SK-N-SH treated with all-trans-retinoic acid at 6 μM for 48 hours (cell line): ENCODE measurements around the gene CBFB.

Experiments used
- ATAC-seq: fragments of 200-7000 bp; cut with Tn5 transposase; 3 replicates; pipeline ENCODE4 v1.9.1; 2020; ENCODE audit warnings: mild to moderate bottlenecking, moderate library complexity
- ARNTL ChIP-seq: fragments of 450-650 bp; formaldehyde crosslinking; IDR thresholded peaks from 2 replicates; pipeline ENCODE4 v1.5.0; 2020; ENCODE audit warnings: low read depth, mild to moderate bottlenecking, moderate library complexity, borderline replicate concordance
- BACH2 ChIP-seq: fragments of 250-450 bp; sonication (Bioruptor Pico); IDR thresholded peaks from 2 replicates; pipeline ENCODE4 v1.9.0; 2021; ENCODE audit warnings: mild to moderate bottlenecking, borderline replicate concordance
- CREB5 ChIP-seq: fragments of 250-450 bp; sonication (Bioruptor Pico); IDR thresholded peaks from 2 replicates; pipeline ENCODE4 v1.5.1; 2020; ENCODE audit warnings: low read depth, mild to moderate bottlenecking, moderate library complexity
- CSRNP3 ChIP-seq: fragments of 250-450 bp; sonication (Bioruptor Pico); IDR thresholded peaks from 2 replicates; pipeline ENCODE4 v1.5.1; 2021; ENCODE audit warnings: mild to moderate bottlenecking, moderate library complexity
- ESRRG ChIP-seq: fragments of 250-450 bp; sonication (Bioruptor Pico); IDR thresholded peaks from 2 replicates; pipeline ENCODE4 v1.6.1; 2021; ENCODE audit warnings: mild to moderate bottlenecking
- GLIS3 ChIP-seq: fragments of 250-450 bp; sonication (Bioruptor Pico); IDR thresholded peaks from 2 replicates; pipeline ENCODE4 v1.5.0; 2020; ENCODE audit warnings: mild to moderate bottlenecking, moderate library complexity
- ISL1 ChIP-seq: fragments of 250-450 bp; sonication (Bioruptor Pico); IDR thresholded peaks from 2 replicates; pipeline ENCODE4 v2.1.2; 2022; ENCODE audit warnings: mild to moderate bottlenecking, moderate library complexity
- OSR1 ChIP-seq: fragments of 250-450 bp; sonication (Bioruptor Pico); IDR thresholded peaks from 2 replicates; pipeline ENCODE4 v1.8.0; 2022; ENCODE audit warnings: moderate library complexity, mild to moderate bottlenecking, inconsistent platforms
- PATZ1 ChIP-seq: fragments of 250-450 bp; sonication (Bioruptor Pico); IDR thresholded peaks from 2 replicates; pipeline ENCODE4 v1.8.0; 2020; ENCODE audit warnings: mild to moderate bottlenecking, moderate library complexity, borderline replicate concordance
- POU6F1 ChIP-seq: fragments of 250-450 bp; sonication (Bioruptor Pico); IDR thresholded peaks from 2 replicates; pipeline ENCODE4 v1.8.0; 2021; ENCODE audit warnings: low read depth, mild to moderate bottlenecking, moderate library complexity, borderline replicate concordance
- RARB ChIP-seq: fragments of 250-450 bp; sonication (Bioruptor Pico); IDR thresholded peaks from 2 replicates; pipeline ENCODE4 v1.8.0; 2021; ENCODE audit warnings: mild to moderate bottlenecking, moderate library complexity
- SNAI2 ChIP-seq: fragments of 250-450 bp; sonication (Bioruptor Pico); IDR thresholded peaks from 2 replicates; pipeline ENCODE4 v1.5.0; 2020; ENCODE audit warnings: mild to moderate bottlenecking, moderate library complexity
- TCF4 ChIP-seq: fragments of 250-450 bp; sonication (Bioruptor Pico); IDR thresholded peaks from 2 replicates; pipeline ENCODE4 v1.8.0; 2021; ENCODE audit warnings: mild to moderate bottlenecking, moderate library complexity, borderline replicate concordance
- TOX ChIP-seq: fragments of 250-450 bp; sonication (Bioruptor Pico); IDR thresholded peaks from 2 replicates; pipeline ENCODE4 v1.8.0; 2021; ENCODE audit warnings: mild to moderate bottlenecking, moderate library complexity, borderline replicate concordance
- TSHZ2 ChIP-seq: fragments of 250-450 bp; sonication (Bioruptor Pico); IDR thresholded peaks from 2 replicates; pipeline ENCODE4 v1.5.0; 2020; ENCODE audit warnings: mild to moderate bottlenecking, moderate library complexity
- ZC3H10 ChIP-seq: fragments of 250-450 bp; sonication (Bioruptor Pico); IDR thresholded peaks from 2 replicates; pipeline ENCODE4 v1.5.1; 2021; ENCODE audit warnings: mild to moderate bottlenecking, moderate library complexity
- ZFP3 ChIP-seq: fragments of 250-450 bp; sonication (Bioruptor Pico); IDR thresholded peaks from 2 replicates; pipeline ENCODE4 v1.5.0; 2020; ENCODE audit warnings: mild to moderate bottlenecking, moderate library complexity
- ZFP30 ChIP-seq: fragments of 450-650 bp; formaldehyde crosslinking; IDR thresholded peaks from 2 replicates; pipeline ENCODE4 v1.5.0; 2022; ENCODE audit warnings: mild to moderate bottlenecking, moderate library complexity
- ZNF565 ChIP-seq: fragments of 450-650 bp; formaldehyde crosslinking; conservative IDR thresholded peaks from 2 replicates; pipeline ENCODE4 v1.5.0; 2020; ENCODE audit warnings: low read depth, mild to moderate bottlenecking, moderate library complexity
- ZNF70 ChIP-seq: fragments of 450-650 bp; formaldehyde crosslinking; IDR thresholded peaks from 2 replicates; pipeline ENCODE4 v1.5.0; 2020; ENCODE audit warnings: mild to moderate bottlenecking, moderate library complexity
- ZNF8 ChIP-seq: fragments of 450-650 bp; formaldehyde crosslinking; IDR thresholded peaks from 2 replicates; pipeline ENCODE4 v1.5.0; 2020; ENCODE audit warnings: mild to moderate bottlenecking, moderate library complexity

Gene CBFB

GRCh38 chr16:67082100-67082499, 53.2 kb downstream of the CBFB start:
- TF ChIP-seq ZFP3 (CRISPR knock-in tag): no peak
- TF ChIP-seq ZNF565: no peak
- no peak for TF ChIP-seq CREB5 (CRISPR knock-in tag)
- TF ChIP-seq OSR1 (CRISPR knock-in tag): no peak
- TF ChIP-seq SNAI2 (CRISPR knock-in tag): no peak
- no peak for TF ChIP-seq TCF4 (CRISPR knock-in tag)
- TF ChIP-seq RARB: no peak
- no peak for TF ChIP-seq CSRNP3 (CRISPR knock-in tag)
- no peak for TF ChIP-seq ARNTL
- TF ChIP-seq POU6F1: no peak
- TF ChIP-seq ESRRG (CRISPR knock-in tag): no peak
- TF ChIP-seq ZNF70 (CRISPR knock-in tag): no peak
- no peak for TF ChIP-seq ISL1
- TF ChIP-seq ZFP30 (CRISPR knock-in tag): no peak
- TF ChIP-seq TSHZ2: no peak
- TF ChIP-seq PATZ1 (CRISPR knock-in tag): no peak
- no peak for TF ChIP-seq ZNF8 (CRISPR knock-in tag)
- no peak for TF ChIP-seq TOX (CRISPR knock-in tag)
- no peak for TF ChIP-seq GLIS3 (CRISPR knock-in tag)
- ATAC-seq: no peak

- TF ChIP-seq ARNTL (no peak), ZC3H10 (CRISPR knock-in tag) (no peak), BACH2 (CRISPR knock-in tag) (no peak), ISL1 (no peak), ZFP30 (CRISPR knock-in tag) (no peak)
- no peak for ATAC-seq
These were observed 53.9 kb downstream of the CBFB start for GRCh38 chr16:67082891-67083290.

GRCh38 chr16:67084345-67085028, 55.5 kb downstream of the CBFB start:
- ATAC-seq: no peak
- TF ChIP-seq ZFP3 (CRISPR knock-in tag) (no peak), CREB5 (CRISPR knock-in tag) (no peak), ZNF8 (CRISPR knock-in tag) (no peak), CSRNP3 (CRISPR knock-in tag) (no peak), GLIS3 (CRISPR knock-in tag) (no peak), BACH2 (CRISPR knock-in tag) (no peak), ARNTL (no peak), ESRRG (CRISPR knock-in tag) (no peak), ZNF565 (no peak)
- TF ChIP-seq, all 23 proteins: peak for 0
